Muscle of leg (tissue), 11 donors: ENCODE results near the gene TRAPPC12. TPM values are rescaled to one million over a fixed set of nuclear protein-coding genes. Genes with fewer than 3 reads are reported as not detected.
"Not testable (repeated sequence)": the region's sequence is repeated elsewhere in the genome, so short reads cannot be mapped to it uniquely, and the experiment has no call there.

ENCODE experiments used
- DNase-seq: peaks from one replicate; pipeline ENCODE4 v3.0.0; 2013
- H3K27ac ChIP-seq: one replicate; pipeline ENCODE4 v1.5.1; 2013; ENCODE audit warnings: mild to moderate bottlenecking, low read length, control low read depth
- H3K27me3 ChIP-seq: one replicate; pipeline ENCODE4 v1.6.1; 2013; ENCODE audit warnings: low read length; ENCODE audit not compliant: control insufficient read depth, insufficient read depth
- H3K36me3 ChIP-seq: one replicate; pipeline ENCODE4 v1.6.1; 2013; ENCODE audit warnings: low read length; ENCODE audit not compliant: control insufficient read depth, insufficient read depth
- H3K4me1 ChIP-seq: one replicate; pipeline ENCODE4 v1.6.1; 2013; ENCODE audit warnings: low read length; ENCODE audit not compliant: control insufficient read depth, insufficient read depth
- H3K4me3 ChIP-seq: one replicate; pipeline ENCODE4 v1.5.1; 2013; ENCODE audit warnings: low read length, control low read depth
- H3K9me3 ChIP-seq: replicated peaks from 2 replicates; pipeline ENCODE4 v1.6.1; 2013; ENCODE audit warnings: low read depth, low read length; ENCODE audit not compliant: control insufficient read depth
- WGBS: methylation state at CpG from one replicate; pipeline ENCODE4 v1.1.5; 2013; ENCODE audit warnings: missing lambda C conversion rate; ENCODE audit not compliant: insufficient coverage; 5-methylcytosine and 5-hydroxymethylcytosine counted together
- polyA plus RNA-seq, 8 donors: library from polyadenylated mRNA; unstranded; fragments of 120-200 nt; gene quantifications; one replicate each; pipeline versions ENCODE4 v1.2.1 to v1.2.3, GENCODE V29; 2013; ENCODE audit warnings: inconsistent platforms in 1 of 8, low replicate concordance in 1 of 8; ENCODE audit not compliant: insufficient read length in 8 of 8, insufficient read depth in 1 of 8
- total RNA-seq: library from RNA; stranded (reverse); fragments of 120-200 nt; gene quantifications from one replicate; pipeline ENCODE4 v1.2.4, GENCODE V29; 2013

The TRAPPC12 gene
- total and polyA plus RNA-seq, 9 donors, result 55.5 to 83.7 (median 66.0) TPM

- DNase-seq, result no peak
- no peaks in the 10 kb centered on the region for H3K27me3 ChIP-seq
- no peaks in the 10 kb centered on the region for H3K4me1 ChIP-seq
- H3K9me3 ChIP-seq, result no peaks in the 10 kb centered on the region
- H3K27ac ChIP-seq, result no peak overlapping the region
- no CpG with 5 or more reads among the region's 2 CpGs for WGBS
- no peak overlapping the region for H3K4me3 ChIP-seq
- H3K36me3 ChIP-seq, result peaks cover 26% of the 10 kb centered on the region
These were observed 61.0 kb downstream of the TRAPPC12 start for GRCh38 chr2:3440477-3440876.

GRCh38 chr2:3441465-3441864 lies 62.0 kb downstream of the TRAPPC12 start:
- no peaks in the 10 kb centered on the region for H3K4me1 ChIP-seq
- peaks cover 35% of the 10 kb centered on the region for H3K36me3 ChIP-seq
- no peaks in the 10 kb centered on the region for H3K27me3 ChIP-seq
- DNase-seq, result no peak
- no peak overlapping the region for H3K4me3 ChIP-seq
- no peak overlapping the region for H3K27ac ChIP-seq
- H3K9me3 ChIP-seq, result no peaks in the 10 kb centered on the region

GRCh38 chr2:3442185-3442584 lies 62.7 kb downstream of the TRAPPC12 start:
- Histone ChIP-seq H3K9me3 (no peaks in the 10 kb centered on the region), H3K4me1 (peaks cover 1% of the 10 kb centered on the region), H3K27me3 (no peaks in the 10 kb centered on the region), H3K27ac (no peak overlapping the region), H3K4me3 (no peak overlapping the region), H3K36me3 (peaks cover 42% of the 10 kb centered on the region)
- no CpG with 5 or more reads among the region's 6 CpGs for whole genome bisulfite sequencing
- no peak for DNase-seq

DNA sequence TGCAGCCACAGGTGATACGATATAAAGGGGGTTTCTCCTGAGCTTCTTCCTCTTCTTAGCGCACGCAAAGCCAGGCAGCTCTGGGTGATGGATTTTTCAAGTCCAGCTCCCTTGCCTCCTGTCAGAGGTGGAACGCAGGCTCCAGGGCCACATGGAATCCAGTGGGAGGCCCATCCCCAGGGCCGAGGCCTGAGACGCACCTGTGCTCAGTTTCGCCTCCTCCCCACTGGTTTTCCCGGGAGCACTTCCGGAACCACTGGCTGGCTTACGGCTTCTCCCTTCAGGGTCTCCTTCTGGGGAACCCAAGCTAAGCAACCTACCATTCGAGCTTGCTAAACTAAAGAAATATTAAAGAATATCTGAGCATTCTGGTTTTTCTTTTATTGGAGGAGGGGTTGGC lies 63.6 kb downstream of the TRAPPC12 start:
- 93% methylated on average over 6 of the region's 11 CpGs for WGBS
- no peak overlapping the region for H3K4me3 ChIP-seq
- peaks cover 46% of the 10 kb centered on the region for H3K36me3 ChIP-seq
- no peaks in the 10 kb centered on the region for H3K9me3 ChIP-seq
- no peak for DNase-seq
- H3K27me3 ChIP-seq, result no peaks in the 10 kb centered on the region
- no peak overlapping the region for H3K27ac ChIP-seq
- H3K4me1 ChIP-seq, result peaks cover 10% of the 10 kb centered on the region

DNA sequence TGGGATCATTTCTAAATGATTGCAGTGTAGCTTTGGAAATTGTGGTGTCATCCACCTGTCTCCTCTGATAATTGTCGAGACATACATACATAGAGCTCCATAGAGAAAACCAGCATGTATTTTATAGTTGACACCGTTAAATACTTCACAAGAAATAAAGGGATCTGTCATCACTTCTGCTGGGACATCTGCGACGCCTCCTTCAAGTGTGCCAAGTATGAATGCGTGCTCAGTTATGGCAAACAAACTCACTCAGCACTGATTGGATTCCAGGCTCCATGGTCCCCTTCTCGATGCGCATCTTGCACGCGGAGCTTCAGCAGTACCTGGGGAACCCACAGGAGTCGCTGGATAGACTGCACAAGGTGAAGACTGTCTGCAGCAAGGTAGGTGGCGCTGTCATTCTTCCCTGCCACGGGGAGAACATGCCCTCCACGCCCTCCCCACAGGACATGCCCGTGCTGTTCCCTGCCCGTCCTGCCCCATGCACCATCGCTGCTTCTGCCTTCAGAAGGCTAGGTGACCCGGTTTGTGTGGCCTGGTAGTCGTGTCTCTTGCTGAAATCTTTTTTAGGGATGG lies 64.1 kb downstream of the TRAPPC12 start:
- Histone ChIP-seq H3K9me3 (no peaks in the 10 kb centered on the region), H3K27ac (no peak overlapping the region), H3K36me3 (peaks cover 46% of the 10 kb centered on the region), H3K4me3 (no peak overlapping the region), H3K27me3 (no peaks in the 10 kb centered on the region), H3K4me1 (peaks cover 13% of the 10 kb centered on the region)
- no peak for DNase-seq
- WGBS, result 87% methylated on average over 18 of the region's 18 CpGs

DNA sequence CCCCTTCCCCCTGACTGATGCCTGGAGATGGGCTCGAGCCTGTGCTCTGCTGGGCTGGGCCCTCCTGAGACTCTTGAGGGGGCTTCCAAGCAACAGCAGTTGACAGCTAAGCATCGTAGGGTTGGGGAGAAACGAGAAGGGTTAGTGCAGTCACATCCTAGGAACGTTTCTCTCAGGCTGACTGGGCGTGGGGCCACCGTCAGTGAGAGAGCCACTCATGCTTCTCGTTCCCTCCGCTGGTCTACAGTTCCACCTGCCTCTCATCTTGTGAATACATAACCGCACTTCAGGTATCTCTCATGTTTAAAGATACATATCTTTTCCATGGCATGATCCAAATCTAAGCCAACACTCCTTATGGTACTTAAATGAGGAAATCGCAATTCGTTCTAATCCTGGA lies 66.4 kb downstream of the TRAPPC12 start:
- H3K36me3 ChIP-seq, result peaks cover 55% of the 10 kb centered on the region
- H3K27ac ChIP-seq, result no peak overlapping the region
- 88% methylated on average over 8 of the region's 11 CpGs for WGBS
- no peaks in the 10 kb centered on the region for H3K27me3 ChIP-seq
- no peak overlapping the region for H3K4me3 ChIP-seq
- peaks cover 33% of the 10 kb centered on the region for H3K4me1 ChIP-seq
- no peak for DNase-seq
- no peaks in the 10 kb centered on the region for H3K9me3 ChIP-seq

DNA sequence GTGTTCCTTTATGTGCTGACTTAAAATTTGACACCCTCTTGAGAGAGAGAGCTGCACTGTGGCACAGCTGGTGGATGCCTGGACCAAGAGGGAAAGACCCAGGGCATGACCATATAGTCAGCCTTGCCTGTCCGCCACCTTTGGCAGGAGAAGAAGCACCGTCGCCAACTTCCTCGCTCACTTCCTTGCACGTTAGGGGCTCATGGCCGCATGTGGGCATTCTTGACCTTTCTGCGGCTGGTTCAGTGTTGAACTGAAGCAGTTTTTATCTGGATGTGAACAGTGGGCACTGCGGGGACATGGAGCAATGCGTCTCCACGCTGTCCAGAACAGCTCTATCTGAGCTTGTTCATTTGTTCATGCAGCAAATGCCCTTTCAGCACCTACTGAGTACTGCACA lies 66.9 kb downstream of the TRAPPC12 start:
- Histone ChIP-seq H3K4me1 (peaks cover 37% of the 10 kb centered on the region), H3K9me3 (no peaks in the 10 kb centered on the region), H3K36me3 (peaks cover 55% of the 10 kb centered on the region), H3K27me3 (no peaks in the 10 kb centered on the region), H3K4me3 (no peak overlapping the region), H3K27ac (no peak overlapping the region)
- WGBS, result 89% methylated on average over 6 of the region's 10 CpGs
- DNase-seq, result no peak

DNA sequence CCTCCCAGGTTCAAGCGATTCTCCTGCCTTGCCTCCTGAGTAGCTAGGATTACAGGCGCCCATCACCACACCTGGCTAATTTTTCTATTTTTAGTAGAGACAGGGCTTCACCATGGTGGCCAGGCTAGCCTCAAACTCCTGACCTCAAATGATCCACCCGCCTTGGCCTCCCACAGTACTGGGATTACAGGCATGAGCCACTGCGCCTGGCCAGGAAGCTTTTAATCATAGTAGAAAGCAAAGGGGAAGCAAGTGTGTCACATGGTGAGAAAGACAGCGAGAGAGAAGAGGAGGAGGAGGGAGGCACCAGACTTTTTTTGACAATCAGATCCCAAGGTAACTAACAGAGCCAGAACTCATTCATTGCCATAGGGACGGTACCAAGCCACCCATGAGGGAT lies 67.7 kb downstream of the TRAPPC12 start:
- not testable (repeated sequence) for H3K4me3 ChIP-seq, H3K9me3 ChIP-seq, DNase-seq, H3K27me3 ChIP-seq
- 100% methylated on average over 1 of the region's 6 CpGs for WGBS
- Histone ChIP-seq H3K36me3 (peaks cover 57% of the 10 kb centered on the region), H3K4me1 (peaks cover 45% of the 10 kb centered on the region), H3K27ac (peak overlapping the region; percentile 67)

GRCh38 chr2:3447789-3448317 lies 68.4 kb downstream of the TRAPPC12 start:
- peak; percentile 33 for DNase-seq
- no peaks in the 10 kb centered on the region for H3K27me3 ChIP-seq
- peaks cover 58% of the 10 kb centered on the region for H3K36me3 ChIP-seq
- peak overlapping the region; percentile 67 for H3K27ac ChIP-seq
- peaks cover 49% of the 10 kb centered on the region for H3K4me1 ChIP-seq
- no peak overlapping the region for H3K4me3 ChIP-seq
- no peaks in the 10 kb centered on the region for H3K9me3 ChIP-seq
- WGBS, result no CpG with 5 or more reads among the region's 9 CpGs

GRCh38 chr2:3448441-3448911 lies 69.0 kb downstream of the TRAPPC12 start:
- Histone ChIP-seq H3K27ac (peak overlapping the region; percentile 67), H3K36me3 (peaks cover 55% of the 10 kb centered on the region), H3K4me1 (peaks cover 55% of the 10 kb centered on the region)
- peak; percentile 89 for DNase-seq
- not testable (repeated sequence) for H3K9me3 ChIP-seq, H3K27me3 ChIP-seq, H3K4me3 ChIP-seq
- WGBS, result 47% methylated on average over 35 of the region's 35 CpGs

- H3K36me3 ChIP-seq, result peaks cover 48% of the 10 kb centered on the region
These were observed 69.6 kb downstream of the TRAPPC12 start for GRCh38 chr2:3449086-3449485.

More at GRCh38 chr2:3449086-3449485, 69.6 kb downstream of the TRAPPC12 start:
- H3K4me1 ChIP-seq, result peaks cover 55% of the 10 kb centered on the region
- WGBS, result 41% methylated on average over 10 of the region's 13 CpGs
- no peaks in the 10 kb centered on the region for H3K9me3 ChIP-seq
- DNase-seq, result peak; percentile 71
- peak overlapping the region; percentile 67 for H3K27ac ChIP-seq
- no peaks in the 10 kb centered on the region for H3K27me3 ChIP-seq
- H3K4me3 ChIP-seq, result no peak overlapping the region
